Measurements from ENCODE around the gene RAB27A. TPM values are rescaled to one million over a fixed set of nuclear protein-coding genes. Genes with fewer than 3 reads are reported as not detected.

Gene RAB27A
- total RNA-seq, 1 donor from 2014 or later = 5.0 TPM

DNA sequence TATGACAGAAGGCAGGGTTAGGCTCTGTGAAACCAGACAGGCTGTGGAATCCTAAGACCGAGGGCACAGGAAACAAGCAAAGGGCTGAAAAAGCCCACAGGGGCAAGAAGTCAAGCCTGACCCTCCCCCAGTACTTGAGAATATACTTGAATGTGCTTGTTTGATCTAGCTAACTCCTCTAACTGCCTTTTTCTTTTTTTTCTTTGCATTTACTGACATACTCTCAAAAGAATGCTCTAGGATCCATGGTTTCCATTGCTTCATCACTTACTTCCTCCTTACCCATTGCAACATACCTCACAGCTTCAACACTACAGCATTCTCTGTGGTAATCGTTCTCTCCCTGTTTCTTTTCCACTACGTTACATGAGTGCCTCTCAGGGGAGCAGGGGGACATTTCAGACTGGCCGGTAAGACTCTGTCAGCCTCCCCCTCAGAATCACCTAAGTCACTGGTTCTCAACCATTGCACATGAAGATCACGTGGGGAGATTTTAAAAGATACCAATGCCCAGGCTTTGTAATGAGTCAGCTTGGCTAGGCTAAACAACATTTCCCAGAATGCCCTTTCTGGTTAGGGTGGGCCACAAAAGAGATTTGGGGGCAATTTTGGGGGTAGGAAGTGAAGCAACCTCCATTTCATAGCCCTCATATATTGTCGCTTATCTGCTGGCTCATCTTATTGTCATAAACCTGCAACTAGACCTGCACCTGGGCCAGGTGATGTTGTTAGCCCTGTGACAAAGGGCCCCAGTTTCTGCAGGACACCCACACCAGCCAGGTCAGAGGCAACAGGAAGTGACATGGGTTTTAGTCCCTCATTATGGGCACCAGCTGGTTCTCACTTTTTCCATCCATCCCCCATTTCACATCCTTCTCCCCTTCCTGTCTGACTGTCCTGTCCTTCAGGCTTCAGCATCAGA lies 68.3 kb downstream of the RAB27A start:
- DNase-seq (ENCODE audit: low read depth) = peak; percentile 77
- Histone ChIP-seq H3K27me3 (ENCODE audit: control insufficient read depth, insufficient read depth, low read length) (no peaks in the 10 kb centered on the region), H3K4me3 (ENCODE audit: low read depth, low read length) (no peak overlapping the region), H3K36me3 (ENCODE audit: control insufficient read depth, insufficient read depth, low read length) (no peaks in the 10 kb centered on the region)
- TF ChIP-seq, protein P1, sequence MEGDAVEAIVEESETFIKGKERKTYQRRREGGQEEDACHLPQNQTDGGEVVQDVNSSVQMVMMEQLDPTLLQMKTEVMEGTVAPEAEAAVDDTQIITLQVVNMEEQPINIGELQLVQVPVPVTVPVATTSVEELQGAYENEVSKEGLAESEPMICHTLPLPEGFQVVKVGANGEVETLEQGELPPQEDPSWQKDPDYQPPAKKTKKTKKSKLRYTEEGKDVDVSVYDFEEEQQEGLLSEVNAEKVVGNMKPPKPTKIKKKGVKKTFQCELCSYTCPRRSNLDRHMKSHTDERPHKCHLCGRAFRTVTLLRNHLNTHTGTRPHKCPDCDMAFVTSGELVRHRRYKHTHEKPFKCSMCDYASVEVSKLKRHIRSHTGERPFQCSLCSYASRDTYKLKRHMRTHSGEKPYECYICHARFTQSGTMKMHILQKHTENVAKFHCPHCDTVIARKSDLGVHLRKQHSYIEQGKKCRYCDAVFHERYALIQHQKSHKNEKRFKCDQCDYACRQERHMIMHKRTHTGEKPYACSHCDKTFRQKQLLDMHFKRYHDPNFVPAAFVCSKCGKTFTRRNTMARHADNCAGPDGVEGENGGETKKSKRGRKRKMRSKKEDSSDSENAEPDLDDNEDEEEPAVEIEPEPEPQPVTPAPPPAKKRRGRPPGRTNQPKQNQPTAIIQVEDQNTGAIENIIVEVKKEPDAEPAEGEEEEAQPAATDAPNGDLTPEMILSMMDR (IDR thresholded peaks at IDR 0.05; ENCODE audit: insufficient read depth, low read length, poor library complexity, severe bottlenecking) = no peak

DNA sequence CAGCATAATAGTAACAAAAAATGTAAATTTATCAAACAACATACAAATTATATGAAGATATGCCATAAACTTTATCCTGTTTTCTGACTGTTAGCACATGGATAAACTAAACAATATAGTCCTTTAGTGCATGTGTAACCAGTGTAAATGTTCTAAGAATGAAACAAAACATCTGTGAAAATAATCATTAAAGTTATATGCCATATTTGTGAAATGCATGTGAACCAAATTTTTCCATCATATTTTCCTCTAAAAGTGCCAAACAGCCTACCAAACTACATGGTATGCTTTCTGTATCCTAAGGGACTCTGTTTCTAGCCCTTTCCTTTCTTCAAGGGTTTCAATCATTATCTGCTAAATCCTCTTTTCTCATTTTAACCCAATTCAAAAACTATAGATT lies 69.0 kb downstream of the RAB27A start:
- DNase-seq (ENCODE audit: low read depth) = no peak
- Histone ChIP-seq H3K4me3 (ENCODE audit: low read depth, low read length) (no peak overlapping the region), H3K27me3 (ENCODE audit: control insufficient read depth, insufficient read depth, low read length) (no peaks in the 10 kb centered on the region), H3K36me3 (ENCODE audit: control insufficient read depth, insufficient read depth, low read length) (no peaks in the 10 kb centered on the region)
- TF ChIP-seq, protein P1 (IDR thresholded peaks at IDR 0.05; ENCODE audit: insufficient read depth, low read length, poor library complexity, severe bottlenecking) = no peak

- DNase-seq (ENCODE audit: low read depth) = no peak
- TF ChIP-seq, protein P1 (IDR thresholded peaks at IDR 0.05; ENCODE audit: insufficient read depth, low read length, poor library complexity, severe bottlenecking) = no peak
- Histone ChIP-seq H3K4me3 (ENCODE audit: low read depth, low read length) (no peak overlapping the region), H3K36me3 (ENCODE audit: control insufficient read depth, insufficient read depth, low read length) (no peaks in the 10 kb centered on the region), H3K27me3 (ENCODE audit: control insufficient read depth, insufficient read depth, low read length) (no peaks in the 10 kb centered on the region)
Observed at GRCh38 chr15:55218056-55218455, 71.6 kb downstream of the RAB27A start.

DNA sequence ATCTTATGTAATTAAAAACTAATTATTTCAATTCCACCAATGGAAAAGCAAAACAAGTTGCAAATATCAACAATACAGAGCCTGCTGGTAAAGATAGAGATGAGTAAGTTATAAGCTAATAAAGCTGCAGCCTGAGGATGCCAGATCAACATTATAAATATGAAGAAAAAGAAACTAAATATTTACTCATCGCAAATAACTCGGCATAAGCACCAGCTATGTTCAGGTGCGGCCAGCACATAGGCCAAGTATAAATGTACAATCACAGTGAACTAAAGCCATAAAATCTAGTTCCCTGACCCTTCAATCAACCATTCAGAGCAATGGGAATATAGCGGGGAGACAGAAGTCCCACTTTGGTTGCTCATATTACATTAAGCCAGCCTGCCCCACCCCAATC lies 85.1 kb downstream of the RAB27A start:
- no peaks in the 10 kb centered on the region for H3K36me3 ChIP-seq (ENCODE audit: control insufficient read depth, insufficient read depth, low read length)

GRCh38 chr15:55202206-55202605 lies 87.4 kb downstream of the RAB27A start:
- no peak overlapping the region for H3K4me3 ChIP-seq (ENCODE audit: low read depth, low read length)
- TF ChIP-seq, protein P1 (IDR thresholded peaks at IDR 0.05; ENCODE audit: insufficient read depth, low read length, poor library complexity, severe bottlenecking) = no peak
- H3K27me3 ChIP-seq (ENCODE audit: control insufficient read depth, insufficient read depth, low read length) = no peaks in the 10 kb centered on the region
- no peak for DNase-seq (ENCODE audit: low read depth)
- H3K36me3 ChIP-seq (ENCODE audit: control insufficient read depth, insufficient read depth, low read length) = no peaks in the 10 kb centered on the region

More for the DNA sequence above, 85.1 kb downstream of the RAB27A start:
- Histone ChIP-seq H3K27me3 (ENCODE audit: control insufficient read depth, insufficient read depth, low read length) (no peaks in the 10 kb centered on the region), H3K4me3 (ENCODE audit: low read depth, low read length) (no peak overlapping the region)
- TF ChIP-seq, protein P1 (IDR thresholded peaks at IDR 0.05; ENCODE audit: insufficient read depth, low read length, poor library complexity, severe bottlenecking) = no peak
- DNase-seq (ENCODE audit: low read depth) = no peak
